HG02852 (cell line): ENCODE data around the gene GRM8.
"Not testable (repeated sequence)": the region's sequence is repeated elsewhere in the genome, so short reads cannot be mapped to it uniquely, and the experiment has no call there.

Source experiments
- ATAC-seq: cut with Tn5 transposase; IDR thresholded peaks from one replicate; pipeline ENCODE4 v1.9.1; 2021; ENCODE audit warnings: mild to moderate bottlenecking, moderate library complexity; ENCODE audit not compliant: unreplicated experiment

The GRM8 gene

DNA sequence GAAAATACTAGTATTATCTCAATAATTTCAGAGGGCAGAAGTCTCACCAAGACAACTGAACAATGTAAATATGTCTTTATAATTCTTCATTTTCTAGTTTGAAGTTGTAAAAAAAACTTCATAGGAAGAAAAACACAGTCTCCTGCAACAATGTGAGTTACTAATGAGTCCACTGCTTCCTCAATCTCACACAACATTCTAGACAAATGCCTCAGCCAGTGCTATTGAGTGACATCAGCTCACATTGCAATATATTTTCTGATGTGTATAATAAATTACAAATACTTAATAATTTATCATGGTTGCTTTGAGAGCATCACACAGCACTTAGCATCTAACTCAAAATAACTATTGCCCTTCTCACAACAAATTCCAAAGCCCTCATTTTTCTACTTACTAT is 321.2 kb downstream of the GRM8 start:
- no peak for ATAC-seq

DNA sequence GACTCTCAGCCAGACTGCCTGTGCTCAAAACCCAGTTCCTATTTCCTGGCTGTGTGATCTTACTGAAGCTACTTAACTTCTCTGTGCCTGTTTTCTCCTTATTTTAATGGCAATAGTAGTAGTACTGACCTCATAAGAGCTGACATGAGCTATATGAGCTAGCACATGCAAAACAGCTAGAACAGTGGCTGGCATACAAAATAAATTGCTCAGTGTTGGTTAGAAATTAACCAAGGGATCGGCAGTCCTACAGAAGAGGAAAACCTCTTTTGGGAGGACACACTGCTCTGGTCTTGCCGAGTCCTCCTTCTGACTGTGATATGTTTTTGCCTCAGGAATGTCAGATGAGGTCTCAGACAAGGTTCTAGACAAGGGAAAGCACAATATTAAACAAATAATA is 322.6 kb downstream of the GRM8 start:
- no peak for ATAC-seq

DNA sequence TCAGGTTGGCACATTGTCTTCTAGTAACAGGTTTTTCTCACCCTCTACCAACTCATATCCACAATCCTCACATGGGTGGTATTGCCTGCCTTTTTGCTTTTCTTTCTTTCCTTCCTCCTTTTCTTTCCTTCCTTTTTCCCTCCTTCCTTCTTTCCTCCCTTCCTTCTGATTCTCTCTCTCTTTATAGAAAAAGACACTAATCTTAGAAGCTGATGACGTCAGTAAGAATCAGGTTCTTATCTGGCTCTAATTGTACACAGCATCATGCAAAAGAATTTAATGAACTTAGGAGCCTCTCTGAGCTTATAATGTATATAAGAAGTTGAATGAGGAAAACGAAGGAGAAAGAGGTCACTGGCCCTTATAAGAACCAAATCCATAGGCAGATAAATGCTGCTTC is 328.3 kb downstream of the GRM8 start:
- no peak for ATAC-seq

DNA sequence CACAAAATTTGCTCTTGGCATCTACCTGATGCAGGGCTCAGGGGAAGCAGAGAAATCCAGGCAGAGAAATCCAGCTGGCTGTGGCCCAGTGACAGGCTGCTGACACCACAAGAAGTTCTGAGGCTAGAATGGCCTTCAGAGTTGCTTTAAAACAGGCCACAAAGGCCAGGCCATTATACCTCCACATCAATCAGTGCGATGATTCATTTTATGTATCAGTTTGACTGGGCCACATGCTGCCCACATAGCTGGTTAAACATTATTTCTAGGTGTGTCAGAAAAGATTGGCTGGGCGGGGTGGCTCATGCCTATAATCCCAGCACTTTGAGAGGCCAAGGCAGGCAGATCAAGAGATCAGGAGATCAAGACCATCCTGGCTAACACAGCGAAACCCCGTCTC is 341.1 kb downstream of the GRM8 start:
- peak; percentile 54 for ATAC-seq

DNA sequence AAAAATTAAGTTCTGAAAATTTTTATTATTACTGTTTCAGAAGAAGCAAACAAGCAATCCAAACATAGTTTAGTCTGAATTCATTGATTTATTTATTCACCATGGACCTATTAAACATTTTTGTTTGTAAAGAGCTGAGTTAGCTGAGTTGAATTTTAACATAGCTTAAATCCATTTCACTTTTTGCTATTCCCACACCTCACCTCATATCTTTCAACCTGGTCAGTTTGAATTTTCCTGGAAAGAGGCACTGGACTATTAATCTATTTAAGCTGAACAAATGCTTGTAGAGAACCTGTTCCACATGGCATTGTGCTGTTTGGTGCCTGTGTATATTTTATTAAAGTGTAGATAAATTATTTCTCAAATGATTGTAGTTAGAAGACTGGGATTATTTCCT is 344.2 kb downstream of the GRM8 start:
- not testable (repeated sequence) for ATAC-seq

DNA sequence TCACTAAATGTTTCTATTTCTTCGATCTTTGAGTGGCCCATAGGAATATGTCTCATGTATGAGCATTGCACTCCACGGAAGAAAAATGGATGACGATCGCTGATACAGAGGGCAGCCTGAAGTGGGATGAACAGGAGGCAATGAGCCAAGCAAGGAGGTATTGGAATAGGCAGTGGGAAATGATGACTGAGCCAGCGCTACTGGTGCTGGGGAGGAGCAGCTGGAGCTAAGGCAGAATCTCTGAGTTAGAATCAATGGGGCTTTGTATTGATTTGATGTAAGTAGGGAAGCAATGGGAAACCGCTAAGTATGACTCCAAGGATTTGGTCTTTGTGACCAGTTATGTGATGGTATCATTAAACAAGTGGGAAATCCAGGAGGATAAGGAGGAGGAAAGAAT is 345.1 kb downstream of the GRM8 start:
- not testable (repeated sequence) for ATAC-seq

DNA sequence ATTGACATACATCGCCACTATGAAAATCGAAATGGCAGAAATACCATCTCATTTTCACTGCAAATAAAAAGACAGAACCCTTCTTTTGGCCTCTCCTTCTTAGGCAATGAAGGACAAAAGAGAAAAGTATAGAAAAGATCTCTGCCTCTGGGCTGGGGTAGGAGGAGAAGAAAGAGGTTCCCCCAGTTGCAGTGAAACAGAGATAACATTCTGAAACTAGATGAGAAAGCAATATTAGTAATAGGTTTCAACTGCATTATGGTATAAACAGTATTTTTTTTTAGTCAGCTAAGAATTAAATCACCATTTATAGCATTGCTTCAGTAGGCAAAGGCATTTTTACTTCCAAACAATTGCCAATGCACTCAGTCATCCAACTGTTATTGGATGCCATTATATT is 347.5 kb downstream of the GRM8 start:
- ATAC-seq, result not testable (repeated sequence)

DNA sequence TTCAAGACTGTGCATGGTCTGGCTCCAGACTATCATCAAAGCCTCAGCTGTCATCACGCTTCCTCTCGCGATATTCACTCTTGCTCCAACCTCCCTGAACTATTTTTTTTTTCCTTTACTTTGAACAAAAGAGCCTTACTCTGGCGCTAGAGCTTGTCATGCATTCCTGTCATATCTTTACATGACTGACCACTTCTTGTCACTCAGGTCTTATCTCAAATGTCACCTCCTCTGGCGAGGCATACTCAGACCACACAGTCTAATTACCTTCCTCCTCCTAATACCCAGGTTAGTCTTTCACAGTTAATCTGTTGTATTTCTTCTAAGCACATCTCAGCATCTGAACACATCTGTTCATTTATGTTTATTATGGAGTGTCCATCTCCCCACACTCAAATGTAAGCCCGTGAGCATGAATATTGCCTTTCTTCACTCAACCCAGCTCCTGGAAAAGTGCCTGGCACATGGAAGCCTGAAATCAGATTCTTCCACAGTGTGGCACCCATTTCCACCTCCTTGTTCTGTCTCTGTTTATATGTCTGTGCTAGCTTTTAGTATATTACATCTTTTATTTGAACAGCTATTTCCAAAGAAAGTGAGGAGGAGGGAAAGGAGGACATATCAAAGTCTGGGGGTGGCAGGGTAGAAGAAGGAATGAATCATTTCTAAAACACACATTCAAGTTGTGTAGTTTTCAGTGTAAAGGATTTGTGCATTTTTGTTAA is 351.5 kb downstream of the GRM8 start:
- not testable (repeated sequence) for ATAC-seq

DNA sequence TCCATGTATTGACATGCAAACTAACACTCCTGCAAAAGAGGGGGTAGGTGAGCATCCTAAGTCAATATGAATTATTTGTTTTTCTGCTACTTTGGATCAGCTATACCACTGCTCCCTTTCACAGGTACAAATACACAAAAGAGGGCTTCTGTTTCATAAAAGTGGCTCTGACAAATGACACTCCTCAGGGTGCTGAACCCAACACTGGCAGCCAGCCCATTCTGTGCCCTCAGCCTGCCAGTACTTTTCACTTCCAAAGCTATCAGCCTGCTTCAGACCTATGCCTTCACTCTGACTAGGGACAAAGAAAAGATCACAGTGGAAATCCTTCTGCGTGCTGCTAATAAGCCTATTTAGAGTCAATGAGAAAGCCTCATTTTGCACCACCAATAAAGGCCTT is 364.8 kb downstream of the GRM8 start:
- not testable (repeated sequence) for ATAC-seq

DNA sequence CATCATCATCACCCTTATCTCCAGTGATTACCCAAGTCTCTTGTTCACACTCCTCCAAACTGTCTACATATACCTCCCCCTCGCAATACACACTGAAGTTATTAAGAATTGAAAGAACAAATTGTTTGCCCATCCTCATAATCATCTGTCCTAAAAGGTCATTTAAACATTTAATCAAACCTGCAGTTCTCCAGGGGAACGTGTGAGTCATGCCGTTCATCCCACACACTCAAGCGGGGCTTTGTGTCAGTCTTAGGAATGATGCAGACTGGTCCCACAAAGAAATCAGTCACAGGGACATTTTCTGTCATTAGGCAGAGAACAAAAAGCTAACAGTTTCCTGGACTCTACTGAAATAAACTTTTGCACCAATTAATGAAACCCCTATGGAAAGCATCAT is 365.2 kb downstream of the GRM8 start:
- ATAC-seq, result not testable (repeated sequence)

DNA sequence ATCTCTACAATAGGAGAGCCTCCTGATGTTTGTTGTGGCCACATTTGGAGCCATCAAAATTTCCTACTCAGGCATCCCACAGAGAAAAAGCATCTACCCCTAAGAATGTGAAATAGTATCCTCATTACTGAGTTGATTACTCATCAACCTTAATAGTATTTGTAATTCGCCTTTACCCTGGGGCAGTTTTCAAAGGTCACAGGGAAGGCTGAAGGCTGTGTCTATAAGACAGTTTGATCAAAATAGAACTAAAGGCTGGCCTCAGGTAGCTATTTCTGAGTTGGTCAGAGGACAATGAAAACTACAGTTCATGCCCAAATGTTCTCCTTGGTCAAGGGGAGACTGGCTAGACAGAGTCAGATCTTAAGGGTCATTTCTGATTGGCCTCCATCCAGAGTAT is 370.0 kb downstream of the GRM8 start:
- not testable (repeated sequence) for ATAC-seq

DNA sequence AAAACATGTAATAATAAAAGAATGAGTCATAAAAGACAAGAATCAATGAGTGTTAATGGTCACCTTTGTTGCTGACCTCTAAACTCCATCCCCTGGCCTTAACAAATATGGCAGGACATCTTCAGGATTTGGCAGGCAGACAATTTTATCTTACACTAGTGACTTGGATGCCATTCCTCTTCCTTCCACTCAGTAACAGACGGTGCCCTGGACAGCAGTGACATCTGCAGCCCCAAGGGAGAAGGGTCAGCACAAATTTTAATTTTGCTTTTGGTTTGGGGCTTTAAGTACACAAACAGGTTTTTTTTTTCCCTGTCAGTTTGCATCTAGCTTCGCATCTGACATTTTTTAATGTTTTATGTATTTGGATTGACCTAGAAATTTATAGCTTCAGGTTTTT is 370.8 kb downstream of the GRM8 start:
- peak; percentile 60 for ATAC-seq

DNA sequence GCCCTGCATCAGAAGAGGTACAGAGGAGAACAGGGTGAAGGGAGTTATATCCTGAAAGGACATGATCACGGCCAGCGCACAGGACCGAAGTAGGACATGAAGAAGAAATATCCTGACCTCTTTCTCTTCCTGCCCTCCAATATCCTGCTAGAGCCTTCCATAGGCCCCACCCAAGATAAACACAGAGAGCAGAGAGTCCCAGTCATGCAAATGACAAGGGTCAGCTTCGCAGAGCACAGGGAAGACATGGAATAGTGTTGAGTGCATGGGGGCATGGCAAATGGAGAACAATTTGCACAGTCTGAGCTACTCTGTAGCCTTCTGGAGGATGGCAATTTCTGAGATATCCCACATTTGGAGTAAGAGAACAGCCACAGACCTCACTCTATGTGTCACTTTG is 371.4 kb downstream of the GRM8 start:
- ATAC-seq, result no peak

DNA sequence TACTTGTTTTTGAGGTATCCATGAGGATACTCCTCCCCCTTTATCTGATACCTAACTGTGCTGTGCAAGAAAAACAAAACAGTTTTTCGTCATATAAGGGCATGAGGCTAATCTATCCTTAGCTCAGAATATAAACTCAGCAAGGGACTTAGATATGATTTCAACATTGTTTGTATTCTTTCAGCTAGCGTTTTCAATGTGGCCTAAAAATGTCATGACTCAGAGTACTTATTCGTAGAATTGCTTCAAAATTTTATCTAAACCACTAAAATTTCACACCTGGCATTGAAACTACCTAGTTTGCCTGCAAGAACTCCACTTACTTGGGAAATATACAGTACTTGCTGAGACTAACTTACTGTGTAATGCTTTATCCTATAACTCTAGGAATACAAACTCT is 376.2 kb downstream of the GRM8 start:
- ATAC-seq, result not testable (repeated sequence)

DNA sequence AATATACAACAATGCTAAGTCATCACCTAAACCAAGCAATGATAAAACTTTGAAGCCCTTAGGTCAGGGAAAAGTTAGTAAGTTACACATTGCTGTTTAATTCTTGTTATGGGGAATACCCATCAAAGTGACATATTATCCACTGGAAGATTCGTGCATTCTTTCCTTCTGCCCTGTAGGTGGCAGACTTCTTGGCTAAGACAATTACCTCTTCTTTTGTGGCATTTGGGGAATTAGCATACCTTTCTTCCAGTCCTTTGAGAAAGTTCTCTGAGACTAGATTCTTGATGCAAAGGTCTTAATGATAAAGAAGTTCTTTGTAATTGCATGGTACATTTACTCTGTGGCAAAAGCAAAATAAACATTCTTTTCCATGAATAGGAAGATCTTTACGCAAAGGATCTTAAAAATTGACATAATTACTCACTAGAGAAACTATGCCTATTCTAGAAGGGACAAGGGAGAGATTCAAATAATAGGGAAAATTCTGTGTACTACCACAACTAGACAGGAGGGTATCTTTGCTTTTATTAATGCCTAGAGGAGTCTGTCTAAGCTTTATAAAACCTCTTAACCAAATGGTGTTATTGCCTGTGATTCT is 395.9 kb downstream of the GRM8 start:
- peak; percentile 90 for ATAC-seq

DNA sequence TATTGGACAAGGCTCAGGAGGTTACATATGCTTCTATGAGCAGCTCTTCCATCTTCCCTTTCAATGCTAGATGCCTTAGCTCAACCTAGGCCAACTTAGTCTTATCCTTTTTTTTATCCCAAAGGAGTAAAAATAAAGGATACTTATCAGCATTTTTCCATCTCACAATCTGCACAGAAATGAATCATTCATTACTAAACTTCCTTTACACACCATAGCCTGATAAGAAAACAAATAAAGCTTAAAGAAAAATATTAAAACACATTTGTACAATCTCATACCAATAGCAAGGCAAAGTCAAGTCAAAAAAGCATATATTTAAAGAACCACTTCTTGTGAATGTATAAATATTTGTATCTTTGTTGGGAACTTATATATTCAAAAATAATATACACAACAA is 407.4 kb downstream of the GRM8 start:
- ATAC-seq, result no peak

DNA sequence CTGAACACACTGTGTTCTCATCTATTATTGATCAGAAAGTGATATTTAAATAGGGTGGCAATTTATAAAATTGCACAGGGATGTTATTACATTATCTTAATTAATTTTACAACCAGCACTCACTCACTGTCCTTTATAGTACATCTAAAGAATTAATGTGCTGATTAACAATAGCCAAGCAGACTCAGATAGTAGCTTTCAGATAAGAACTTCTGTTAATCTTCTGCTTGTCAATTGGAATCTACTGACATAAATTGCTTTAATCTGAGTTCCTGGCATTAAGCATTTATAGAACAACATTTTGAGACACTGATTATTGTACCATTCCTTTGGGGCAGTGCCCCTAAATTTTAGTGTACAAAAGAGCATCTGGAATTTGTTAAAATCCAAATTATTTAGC is 408.9 kb downstream of the GRM8 start:
- ATAC-seq, result no peak

DNA sequence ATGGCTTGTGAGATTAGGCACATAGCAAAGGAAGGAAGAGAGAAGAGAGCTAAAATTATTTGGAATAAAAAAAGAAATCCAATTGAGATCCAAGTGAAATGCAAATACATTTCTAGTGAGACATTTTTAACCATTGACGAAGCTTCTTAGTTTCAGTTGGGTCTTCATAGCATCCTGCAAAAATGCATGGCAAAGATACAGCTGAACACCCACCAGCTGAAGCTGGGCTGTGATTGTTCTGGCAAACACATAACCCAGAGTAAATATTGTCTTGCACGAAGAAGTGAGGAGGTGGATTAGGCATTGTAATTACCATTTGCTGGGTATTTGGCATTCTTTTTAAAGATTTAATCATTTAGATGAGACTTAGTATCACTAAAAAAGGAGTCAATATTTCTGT is 409.4 kb downstream of the GRM8 start:
- ATAC-seq, result no peak

DNA sequence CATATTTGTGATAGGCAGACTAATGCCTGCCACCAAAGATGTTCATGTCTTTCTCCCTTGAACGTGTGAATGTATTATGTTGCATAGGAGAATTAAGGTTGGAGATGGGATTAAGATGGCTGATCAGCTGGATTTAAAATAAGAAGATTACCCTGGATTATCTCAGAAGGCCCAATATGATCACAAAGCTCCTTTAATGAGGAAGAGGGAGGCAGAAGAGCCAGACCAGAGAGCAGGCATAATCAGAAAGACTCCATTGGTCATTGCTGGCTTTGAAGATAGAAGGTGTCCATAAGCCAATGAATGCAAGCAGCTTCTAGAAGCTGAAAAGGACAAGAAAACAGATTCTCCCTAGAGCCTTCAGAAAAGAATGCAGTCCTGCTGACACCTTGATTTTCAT is 410.3 kb downstream of the GRM8 start:
- ATAC-seq, result no peak

DNA sequence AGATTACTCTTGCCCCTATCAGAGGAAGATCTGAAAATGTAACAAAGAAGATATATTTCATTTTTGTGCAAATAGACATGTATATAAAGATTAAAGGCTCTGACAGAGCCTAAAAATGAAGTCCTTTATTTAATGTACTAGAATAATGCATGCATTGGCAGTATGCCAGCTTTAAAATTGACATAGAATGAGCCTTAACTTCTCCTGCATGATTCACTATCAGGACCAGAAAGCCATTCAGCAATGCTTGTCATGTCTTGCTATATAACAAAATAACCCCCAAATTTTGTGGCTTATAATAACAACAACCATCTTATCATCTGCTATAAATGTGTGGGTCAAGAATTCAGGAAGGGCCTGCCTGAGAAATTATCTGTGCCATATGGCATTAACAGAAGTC is 411.9 kb downstream of the GRM8 start:
- ATAC-seq, result no peak

DNA sequence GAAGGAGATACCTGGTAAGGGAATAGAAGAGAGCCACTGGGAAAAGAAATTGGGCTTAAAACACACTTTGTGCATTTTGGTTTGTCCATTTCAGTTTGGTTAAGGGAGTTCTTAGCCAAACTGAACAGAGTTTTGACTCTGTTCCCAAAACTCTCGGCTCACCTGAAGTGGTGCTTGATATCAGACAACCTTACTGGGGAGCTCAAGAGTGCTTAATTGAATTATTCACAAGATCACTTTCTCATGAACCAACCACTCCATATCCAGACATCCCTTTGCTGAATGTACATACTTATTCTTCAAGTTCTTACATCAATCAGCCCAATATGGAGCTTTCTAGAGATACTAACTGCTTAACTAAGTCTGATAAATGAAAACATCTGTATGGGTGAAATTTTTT is 413.1 kb downstream of the GRM8 start:
- ATAC-seq, result no peak

DNA sequence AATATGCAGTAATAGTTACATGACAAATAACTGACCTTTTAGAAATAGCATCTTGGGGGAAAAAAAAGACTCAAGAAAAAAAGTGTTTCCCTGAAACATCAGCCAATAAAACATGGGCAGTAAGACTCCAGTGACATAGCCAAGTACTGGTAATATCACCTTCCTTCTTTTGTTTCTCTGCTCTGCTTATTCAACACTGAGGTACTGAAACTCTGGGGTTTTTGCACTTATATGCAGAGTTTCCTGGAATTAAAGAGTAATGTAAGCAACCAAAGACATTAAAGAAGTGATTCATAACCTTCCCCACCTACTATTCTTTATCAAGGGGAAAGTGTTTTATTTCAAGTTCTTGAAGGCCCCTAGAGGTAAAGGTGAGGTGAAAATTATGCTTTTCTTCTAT is 414.5 kb downstream of the GRM8 start:
- no peak for ATAC-seq

DNA sequence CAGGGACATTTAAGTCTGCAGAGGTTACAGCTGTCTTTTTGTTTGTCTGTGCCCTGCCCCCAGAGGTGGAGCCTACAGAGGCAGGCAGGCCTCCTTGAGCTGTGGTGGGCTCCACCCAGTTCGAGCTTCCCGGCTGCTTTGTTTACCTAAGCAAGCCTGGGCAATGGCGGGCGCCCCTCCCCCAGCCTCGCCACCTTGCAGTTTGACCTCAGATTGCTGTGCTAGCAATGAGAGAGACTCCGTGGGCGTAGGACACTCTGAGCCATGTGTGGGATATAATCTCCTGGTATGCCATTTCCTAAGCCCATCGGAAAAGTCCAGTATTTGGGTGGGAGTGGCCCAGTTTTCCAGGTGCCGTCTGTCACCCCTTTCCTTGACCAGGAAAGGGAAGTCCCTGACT is 421.5 kb downstream of the GRM8 start:
- not testable (repeated sequence) for ATAC-seq
